Smooth muscle cell of the brain vasculature (primary cell): ENCODE data around the gene RAB3C.
"Not testable (repeated sequence)": the region's sequence is repeated elsewhere in the genome, so short reads cannot be mapped to it uniquely, and the experiment has no call there.

Source experiments
- DNase-seq: peaks from one replicate; pipeline ENCODE4 v3.0.0-alpha.2; 2012; ENCODE audit warnings: low read depth, low spot score

The RAB3C gene, protein sequence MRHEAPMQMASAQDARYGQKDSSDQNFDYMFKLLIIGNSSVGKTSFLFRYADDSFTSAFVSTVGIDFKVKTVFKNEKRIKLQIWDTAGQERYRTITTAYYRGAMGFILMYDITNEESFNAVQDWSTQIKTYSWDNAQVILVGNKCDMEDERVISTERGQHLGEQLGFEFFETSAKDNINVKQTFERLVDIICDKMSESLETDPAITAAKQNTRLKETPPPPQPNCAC

GRCh38 chr5:58582803-58583491, at the start of gene RAB3C:
Gene RAB3C (plus strand): TSS chr5:58583075. CDS start chr5:58583209, 134 bp downstream.
- peak; percentile 73 for DNase-seq

- not testable (repeated sequence) for DNase-seq
Measured at GRCh38 chr5:58541935-58542334, 40.9 kb upstream of the RAB3C start.

GRCh38 chr5:58542709-58543108, 40.2 kb upstream of the RAB3C start:
- DNase-seq, result no peak

DNA sequence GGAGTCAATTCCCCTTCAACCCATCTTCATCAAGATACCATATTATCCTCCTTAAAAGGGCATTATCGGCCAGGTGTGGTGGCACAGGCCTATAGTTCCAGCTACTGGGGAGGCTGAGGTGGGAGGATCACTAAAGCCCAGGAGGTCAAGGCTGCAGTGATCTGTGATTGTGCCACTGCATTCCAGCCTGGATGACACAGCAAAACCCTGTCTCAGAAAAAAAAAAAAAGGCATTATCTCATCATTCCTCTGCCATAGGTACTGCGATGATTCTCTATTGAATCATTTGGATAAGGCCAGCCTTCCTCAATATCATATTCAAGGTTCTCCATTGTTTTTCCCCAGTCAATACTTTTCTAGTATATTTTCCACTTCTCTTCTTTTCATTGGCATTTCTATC, 39.2 kb upstream of the RAB3C start:
- no peak for DNase-seq

GRCh38 chr5:58544195-58544594, 38.7 kb upstream of the RAB3C start:
- DNase-seq, result no peak

DNA sequence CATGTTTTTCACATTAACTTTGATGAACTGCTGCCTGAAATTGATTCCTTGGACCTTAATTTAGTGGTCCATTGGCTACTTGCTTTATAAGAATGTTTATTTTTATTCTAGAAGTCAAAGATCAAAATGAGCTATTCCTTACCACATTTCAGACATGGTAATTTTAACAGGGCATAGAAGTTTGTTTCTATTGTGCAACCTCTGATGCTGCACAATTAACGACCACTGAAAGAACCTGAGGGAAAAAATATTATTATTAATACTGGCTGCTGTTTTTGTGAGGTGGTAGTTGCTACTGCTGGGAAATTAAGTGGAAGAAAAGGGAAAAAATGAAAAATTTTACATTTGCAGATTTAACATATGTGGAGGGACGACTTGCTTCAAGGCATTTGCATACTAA, 37.9 kb upstream of the RAB3C start:
- DNase-seq, result no peak

- DNase-seq, result no peak
Measured at GRCh38 chr5:58545912-58546311, 37.0 kb upstream of the RAB3C start.

GRCh38 chr5:58548068-58548467, 34.8 kb upstream of the RAB3C start:
- no peak for DNase-seq

DNA sequence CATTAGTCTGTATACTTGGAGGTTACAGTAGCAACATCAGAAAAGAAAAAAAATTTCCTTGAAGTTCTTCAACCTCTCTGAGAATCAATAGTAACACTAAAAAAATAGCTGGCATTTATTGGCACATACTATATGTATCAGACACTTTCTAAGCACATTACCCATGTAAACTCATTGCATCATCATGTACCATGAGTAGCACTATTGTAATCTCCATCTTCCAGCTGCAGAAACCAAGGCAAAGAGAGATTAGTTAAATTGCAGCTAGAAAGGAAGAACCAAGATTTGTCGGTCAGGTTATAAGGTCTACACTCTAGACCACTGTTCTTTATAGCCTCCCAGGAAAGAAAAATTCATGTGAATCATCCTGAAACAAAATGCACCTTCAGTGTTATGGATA, 31.4 kb upstream of the RAB3C start:
- DNase-seq, result no peak

DNA sequence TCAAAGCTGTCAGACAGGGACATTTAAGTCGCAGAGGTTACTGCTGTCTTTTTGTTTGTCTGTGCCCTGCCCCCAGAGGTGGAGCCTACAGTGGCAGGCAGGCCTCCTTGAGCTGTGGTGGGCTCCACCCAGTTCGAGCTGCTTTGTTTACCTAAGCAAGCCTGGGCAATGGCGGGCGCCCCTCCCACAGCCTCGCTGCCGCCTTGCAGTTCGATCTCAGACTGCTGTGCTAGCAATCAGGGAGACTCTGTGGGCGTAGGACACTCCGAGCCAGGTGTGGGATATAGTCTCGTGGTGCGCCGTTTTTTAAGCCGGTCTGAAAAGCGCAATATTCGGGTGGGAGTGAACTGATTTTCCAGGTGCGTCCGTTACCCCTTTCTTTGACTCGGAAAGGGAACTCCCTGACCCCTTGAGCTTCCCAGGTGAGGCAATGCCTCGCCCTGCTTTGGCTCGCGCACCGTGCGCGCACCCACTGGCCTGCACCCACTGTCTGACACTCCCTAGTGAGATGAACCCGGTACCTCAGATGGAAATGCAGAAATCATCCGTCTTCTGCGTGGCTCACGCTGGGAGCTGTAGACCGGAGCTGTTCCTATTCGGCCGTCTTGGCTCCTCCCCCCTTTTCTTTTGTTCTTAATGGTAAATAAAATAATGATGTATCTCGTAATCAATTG, 25.1 kb upstream of the RAB3C start:
- not testable (repeated sequence) for DNase-seq

- DNase-seq, result not testable (repeated sequence)
Measured at GRCh38 chr5:58563016-58563700, 19.7 kb upstream of the RAB3C start.

GRCh38 chr5:58564043-58564832, 18.6 kb upstream of the RAB3C start:
- DNase-seq, result not testable (repeated sequence)

- DNase-seq, result no peak
Measured at GRCh38 chr5:58565033-58565432, 17.8 kb upstream of the RAB3C start.

DNA sequence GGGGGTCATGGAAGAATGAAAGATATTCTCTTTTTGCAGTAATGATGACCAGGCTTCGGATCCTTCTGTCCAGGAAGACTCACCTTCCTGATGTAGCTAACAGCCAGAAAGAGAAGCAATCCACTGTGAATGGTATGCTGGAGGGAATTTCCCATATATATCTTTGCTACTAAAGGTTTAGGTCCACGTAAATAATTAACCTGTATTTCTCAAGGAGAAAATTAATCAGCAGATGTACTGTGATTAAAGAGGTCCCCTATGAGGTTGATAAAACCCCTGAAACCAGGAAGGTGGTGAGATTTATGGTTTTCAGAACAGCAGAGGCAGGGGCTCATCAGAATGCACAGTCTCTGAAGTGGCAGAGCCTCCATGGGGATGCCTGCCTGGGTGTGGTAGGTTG, 11.4 kb upstream of the RAB3C start:
- DNase-seq, result no peak

DNA sequence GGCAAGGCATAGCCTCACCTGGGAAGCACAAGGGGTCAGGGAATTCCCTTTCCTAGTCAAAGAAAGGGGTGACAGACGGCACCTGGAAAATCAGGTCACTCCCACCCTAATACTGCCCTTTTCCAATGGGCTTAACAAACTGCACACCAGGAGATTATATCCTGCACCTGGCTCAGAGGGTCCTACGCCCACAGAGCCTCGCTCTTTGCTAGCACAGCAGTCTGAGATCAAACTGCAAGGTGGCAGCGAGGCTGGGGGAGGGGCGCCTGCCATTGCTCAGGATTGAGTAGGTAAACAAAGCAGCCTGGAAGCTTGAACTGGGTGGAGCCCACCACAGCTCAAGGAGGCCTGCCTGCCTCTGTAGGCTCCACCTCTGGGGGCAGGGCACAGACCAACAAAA, 9.9 kb upstream of the RAB3C start:
- not testable (repeated sequence) for DNase-seq

GRCh38 chr5:58579781-58580180, 3.1 kb upstream of the RAB3C start:
- DNase-seq, result no peak

- no peak for DNase-seq
Measured at GRCh38 chr5:58582019-58582802, 664 bp upstream of the RAB3C start.

DNA sequence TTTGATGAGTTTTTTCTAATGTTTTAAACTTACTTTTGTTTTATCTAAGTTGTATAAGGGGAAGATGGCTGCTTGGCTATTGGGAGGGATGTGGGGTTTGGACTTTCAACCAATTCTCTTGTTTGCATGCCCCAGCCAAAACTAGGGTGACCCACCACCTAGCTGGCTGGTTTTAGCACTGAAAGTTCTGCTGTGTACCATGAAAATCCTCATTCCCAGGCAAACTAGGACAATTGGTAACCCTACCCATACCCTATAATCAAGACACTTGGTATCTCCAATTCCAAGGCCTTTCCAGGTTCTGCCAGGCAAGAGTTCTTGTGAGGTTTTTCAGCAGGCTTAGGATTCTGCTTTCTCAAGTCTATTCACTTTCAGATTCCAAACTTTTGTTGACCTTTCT, 13.1 kb downstream of the RAB3C start:
- DNase-seq, result no peak

DNA sequence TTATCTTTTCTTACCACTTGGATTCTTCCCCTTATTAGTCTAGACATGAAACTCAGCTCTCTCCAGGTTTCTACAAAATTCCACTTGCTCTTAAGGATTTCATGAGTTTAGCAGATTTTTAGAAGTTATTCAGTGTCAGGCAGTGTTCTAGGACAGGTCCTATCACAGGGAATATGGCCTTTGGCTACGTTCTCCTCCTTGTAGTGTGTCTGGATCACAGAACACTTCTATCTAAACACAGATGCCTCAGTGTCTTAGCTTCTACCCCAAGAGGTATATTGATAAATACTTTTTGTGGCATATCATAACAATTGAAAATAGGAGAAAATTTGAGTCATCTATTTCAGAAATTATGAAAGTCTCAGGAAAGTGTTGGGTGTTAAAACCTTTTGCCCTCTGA, 15.6 kb downstream of the RAB3C start:
- DNase-seq, result no peak

GRCh38 chr5:58599217-58599616, 16.3 kb downstream of the RAB3C start:
- no peak for DNase-seq

DNA sequence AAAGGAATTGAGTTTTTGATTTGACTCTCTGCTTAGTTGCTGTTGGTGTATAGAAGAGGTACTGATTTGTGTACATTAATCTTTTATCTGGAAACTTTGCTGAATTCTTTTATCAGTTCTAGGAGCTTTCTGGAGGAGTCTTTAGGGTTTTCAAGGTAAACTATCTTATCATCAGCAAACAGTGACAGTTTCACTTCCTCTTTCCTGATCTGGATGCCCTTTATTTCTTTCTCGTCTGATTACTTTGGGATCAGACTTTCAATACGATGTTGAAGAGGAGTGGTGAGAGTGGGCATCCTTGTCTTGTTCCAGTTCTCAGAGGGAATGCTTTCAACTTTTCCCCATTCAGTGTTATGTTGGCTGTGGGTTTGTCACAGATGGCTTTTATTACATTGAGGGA, 17.7 kb downstream of the RAB3C start:
- DNase-seq, result not testable (repeated sequence)
